ENCODE data around the gene SOD1. TPM values are rescaled to one million over a fixed set of nuclear protein-coding genes. Genes with fewer than 3 reads are reported as not detected.

The SOD1 gene
- total RNA-seq, 1 experiment from 2014 or later = 434 TPM

- Histone ChIP-seq H3K36me3 (peaks cover 3% of the 10 kb centered on the region), H3K4me3 (no peak overlapping the region), H3K9me3 (replicated peaks) (no peaks in the 10 kb centered on the region), H3K27ac (peak overlapping the region; percentile 82), H3K27me3 (replicated peaks) (no peaks in the 10 kb centered on the region), H3K4me1 (replicated peaks) (peaks cover 59% of the 10 kb centered on the region)
- DNase-seq (ENCODE audit: low read depth in 1 of 2, low spot score in 2 of 2) = no peak
These were observed 51.8 kb downstream of the SOD1 start for GRCh38 chr21:31711326-31711725.

- no peaks in the 10 kb centered on the region for H3K9me3 ChIP-seq (replicated peaks)
- H3K4me1 ChIP-seq (replicated peaks) = peaks cover 59% of the 10 kb centered on the region
- no peaks in the 10 kb centered on the region for H3K27me3 ChIP-seq (replicated peaks)
- 0 out of 2 replicates have a peak overlapping the region, but pooled peaks have one; percentile 82 for H3K27ac ChIP-seq
- peaks cover 3% of the 10 kb centered on the region; the same call in 1 of the 2 replicates for H3K36me3 ChIP-seq
- no peak overlapping the region for H3K4me3 ChIP-seq
- no peak for DNase-seq (ENCODE audit: low read depth in 1 of 2, low spot score in 2 of 2)
These were observed 52.3 kb downstream of the SOD1 start for GRCh38 chr21:31711745-31712285.

DNA sequence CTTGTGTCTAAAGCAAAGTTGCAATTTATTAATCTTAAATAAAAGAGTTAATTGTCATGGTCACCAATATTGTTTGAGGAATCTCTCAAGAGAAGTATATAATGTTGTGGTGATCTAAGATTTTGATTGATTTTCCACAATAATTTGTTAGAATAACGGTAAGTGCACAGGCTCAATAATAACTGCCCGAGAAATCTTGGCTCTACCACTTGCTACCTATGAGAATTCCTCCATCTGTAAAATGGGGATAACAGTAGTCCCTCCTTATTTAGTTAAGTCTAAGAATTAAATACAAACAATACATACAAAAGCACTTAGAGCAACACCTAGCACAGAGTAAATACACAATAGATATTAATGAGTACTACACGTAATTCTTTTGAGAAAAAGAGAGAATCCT lies 53.6 kb downstream of the SOD1 start:
- Histone ChIP-seq H3K36me3 (peaks cover 3% of the 10 kb centered on the region; the same call in 1 of the 2 replicates), H3K4me1 (replicated peaks) (peaks cover 59% of the 10 kb centered on the region), H3K27me3 (replicated peaks) (no peaks in the 10 kb centered on the region), H3K9me3 (replicated peaks) (no peaks in the 10 kb centered on the region), H3K4me3 (no peak overlapping the region), H3K27ac (no peak overlapping the region)
- DNase-seq (ENCODE audit: low read depth in 1 of 2, low spot score in 2 of 2) = no peak

DNA sequence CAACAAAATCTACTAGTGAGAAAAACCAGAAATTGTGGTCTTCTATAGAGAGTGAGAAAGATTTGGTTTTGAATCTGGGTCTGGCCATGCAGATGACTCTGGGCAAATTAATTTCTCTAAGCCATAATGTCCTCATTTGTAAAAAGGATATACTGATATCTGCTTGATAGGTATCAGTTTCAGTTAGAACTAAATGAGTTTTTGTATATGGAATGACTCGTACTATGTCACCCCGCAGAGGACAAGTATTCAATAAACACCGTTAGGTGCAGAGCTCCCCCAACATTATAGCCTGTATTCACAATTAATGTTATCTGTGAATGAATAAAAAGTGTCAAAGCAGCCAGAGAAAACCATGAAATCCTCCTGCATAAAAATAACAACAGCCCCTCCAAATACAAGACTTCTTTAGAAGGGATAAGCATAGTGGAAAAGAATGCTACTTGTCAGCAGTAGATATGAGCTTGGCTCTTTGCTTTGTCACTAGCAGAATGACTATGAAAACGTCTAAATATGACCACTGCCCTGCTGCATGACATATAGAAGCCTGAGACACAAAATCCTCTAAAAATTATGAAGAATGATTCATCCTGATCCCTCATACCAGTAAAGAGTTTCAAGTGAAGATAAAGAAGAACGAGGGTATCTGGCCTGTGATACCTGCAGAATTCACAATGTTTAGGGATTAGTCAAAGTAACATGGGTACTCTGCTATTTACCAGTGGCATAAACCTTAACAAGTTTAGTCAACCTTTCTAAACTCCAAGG lies 54.7 kb downstream of the SOD1 start:
- Histone ChIP-seq H3K4me1 (replicated peaks) (peaks cover 53% of the 10 kb centered on the region), H3K9me3 (replicated peaks) (no peaks in the 10 kb centered on the region), H3K4me3 (no peak overlapping the region), H3K27me3 (replicated peaks) (no peaks in the 10 kb centered on the region), H3K27ac (peak overlapping the region; percentile 4; the same call in 1 of the 2 replicates), H3K36me3 (peaks cover 3% of the 10 kb centered on the region; the same call in 1 of the 2 replicates)
- DNase-seq (ENCODE audit: low read depth in 1 of 2, low spot score in 2 of 2) = peak in 1 of 2 experiments; percentile 31

DNA sequence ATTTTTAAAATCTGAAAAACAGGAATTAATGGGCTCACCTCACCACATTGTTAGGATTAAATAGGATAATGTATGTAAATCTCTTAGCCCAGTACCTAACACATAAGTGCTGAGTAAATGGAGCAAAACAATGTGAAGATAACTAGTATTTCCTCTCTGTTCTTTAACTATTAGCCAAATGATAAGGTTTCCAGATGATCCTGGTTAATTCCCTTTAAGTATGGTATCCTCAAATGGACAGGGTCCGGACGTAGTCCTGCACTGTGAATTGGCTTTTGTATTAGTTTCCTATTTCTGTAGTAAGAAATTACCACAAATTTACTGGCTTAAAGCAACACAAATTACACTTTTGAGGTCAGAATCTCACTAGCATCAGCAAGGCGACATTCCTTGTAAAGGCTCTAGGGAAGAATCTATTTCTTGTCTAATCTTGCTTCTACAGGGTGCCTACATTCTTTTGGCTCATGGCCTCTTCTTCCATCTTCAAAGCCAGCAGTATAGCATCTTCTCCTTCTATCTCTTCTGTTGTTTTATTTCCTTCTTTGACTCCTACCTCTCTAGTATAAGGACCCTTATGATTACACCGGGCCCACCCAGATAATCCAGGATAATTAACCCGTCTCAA lies 55.4 kb downstream of the SOD1 start:
- Histone ChIP-seq H3K27ac (no peak overlapping the region), H3K4me1 (replicated peaks) (peaks cover 49% of the 10 kb centered on the region)

GRCh38 chr21:31716106-31716505 lies 56.6 kb downstream of the SOD1 start:
- H3K27ac ChIP-seq = no peak overlapping the region
- H3K36me3 ChIP-seq = peaks cover 14% of the 10 kb centered on the region; the same call in 1 of the 2 replicates

More for the DNA sequence above, 55.4 kb downstream of the SOD1 start:
- Histone ChIP-seq H3K9me3 (replicated peaks) (no peaks in the 10 kb centered on the region), H3K27me3 (replicated peaks) (no peaks in the 10 kb centered on the region), H3K4me3 (no peak overlapping the region), H3K36me3 (peaks cover 4% of the 10 kb centered on the region; the same call in 1 of the 2 replicates)
- DNase-seq (ENCODE audit: low read depth in 1 of 2, low spot score in 2 of 2) = no peak

More at GRCh38 chr21:31716106-31716505, 56.6 kb downstream of the SOD1 start:
- Histone ChIP-seq H3K27me3 (replicated peaks) (no peaks in the 10 kb centered on the region), H3K9me3 (replicated peaks) (no peaks in the 10 kb centered on the region), H3K4me3 (no peak overlapping the region), H3K4me1 (replicated peaks) (peaks cover 38% of the 10 kb centered on the region)
- no peak for DNase-seq (ENCODE audit: low read depth in 1 of 2, low spot score in 2 of 2)

Other genes with a start within 250 kb of the SOD1 start
- gene SCAF4, start 72.4 kb downstream of the SOD1 start, total RNA-seq (2014; rRNA removed; shearing (Covaris generic)) = 5.5 and 6.5 TPM in 2 replicates
- gene HUNK, start 213.3 kb downstream of the SOD1 start, total RNA-seq (2014; rRNA removed; shearing (Covaris generic)) = 13.6 and 17.7 TPM in 2 replicates